ENCODE measurements around the gene DUOXA1.

Gene DUOXA1

DNA sequence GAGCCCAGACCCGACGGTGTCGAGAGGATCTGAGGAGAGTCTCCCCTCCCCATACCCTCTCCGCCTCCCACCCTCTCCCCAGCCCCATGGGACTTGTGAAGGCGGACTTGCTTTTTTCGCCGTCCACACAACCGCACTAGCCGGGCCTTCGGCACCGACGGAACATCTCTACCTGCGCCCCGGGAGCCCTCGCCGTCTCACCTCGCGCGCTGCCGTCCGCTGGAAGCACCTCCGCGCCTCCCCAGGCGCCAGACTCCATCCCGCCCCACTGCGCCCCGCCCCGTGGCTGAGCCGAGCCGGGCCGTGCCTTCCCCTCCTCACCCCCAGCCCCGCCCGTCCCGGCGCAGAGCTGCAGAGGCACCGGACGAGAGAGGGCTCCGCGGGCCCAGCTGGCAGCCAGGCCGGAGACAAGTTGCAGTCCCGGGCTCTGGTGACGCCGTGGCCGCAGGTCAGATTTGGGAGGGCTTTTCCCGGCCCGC is at the start of gene DUOXA1, which contains the start of gene DUOX1:
DUOXA1 (minus strand) TSS at position 229 of the 479 bp plus-strand sequence. CDS start 6,865 bp downstream, outside the sequence.
DUOX1 (plus strand) TSS at position 344 of the 479 bp plus-strand sequence. CDS start 1,973 bp downstream, outside the sequence.
- in situ Hi-C loops (cut with MboI; ENCODE audit: low sequenced_read_pairs): no loop called here

- in situ Hi-C loops (cut with MboI; ENCODE audit: low sequenced_read_pairs): no loop called here
Measured at GRCh38 chr15:45177285-45177684, 47.6 kb upstream of the DUOXA1 start.

GRCh38 chr15:45174577-45174976 is 44.9 kb upstream of the DUOXA1 start:
- in situ Hi-C loops (cut with MboI; ENCODE audit: low sequenced_read_pairs): no loop called here

GRCh38 chr15:45174069-45174468 is 44.4 kb upstream of the DUOXA1 start:
- in situ Hi-C loops (cut with MboI; ENCODE audit: low sequenced_read_pairs): no loop called here

- in situ Hi-C loops (cut with MboI; ENCODE audit: low sequenced_read_pairs): no loop called here
Measured at GRCh38 chr15:45171912-45172311, 42.2 kb upstream of the DUOXA1 start.

DNA sequence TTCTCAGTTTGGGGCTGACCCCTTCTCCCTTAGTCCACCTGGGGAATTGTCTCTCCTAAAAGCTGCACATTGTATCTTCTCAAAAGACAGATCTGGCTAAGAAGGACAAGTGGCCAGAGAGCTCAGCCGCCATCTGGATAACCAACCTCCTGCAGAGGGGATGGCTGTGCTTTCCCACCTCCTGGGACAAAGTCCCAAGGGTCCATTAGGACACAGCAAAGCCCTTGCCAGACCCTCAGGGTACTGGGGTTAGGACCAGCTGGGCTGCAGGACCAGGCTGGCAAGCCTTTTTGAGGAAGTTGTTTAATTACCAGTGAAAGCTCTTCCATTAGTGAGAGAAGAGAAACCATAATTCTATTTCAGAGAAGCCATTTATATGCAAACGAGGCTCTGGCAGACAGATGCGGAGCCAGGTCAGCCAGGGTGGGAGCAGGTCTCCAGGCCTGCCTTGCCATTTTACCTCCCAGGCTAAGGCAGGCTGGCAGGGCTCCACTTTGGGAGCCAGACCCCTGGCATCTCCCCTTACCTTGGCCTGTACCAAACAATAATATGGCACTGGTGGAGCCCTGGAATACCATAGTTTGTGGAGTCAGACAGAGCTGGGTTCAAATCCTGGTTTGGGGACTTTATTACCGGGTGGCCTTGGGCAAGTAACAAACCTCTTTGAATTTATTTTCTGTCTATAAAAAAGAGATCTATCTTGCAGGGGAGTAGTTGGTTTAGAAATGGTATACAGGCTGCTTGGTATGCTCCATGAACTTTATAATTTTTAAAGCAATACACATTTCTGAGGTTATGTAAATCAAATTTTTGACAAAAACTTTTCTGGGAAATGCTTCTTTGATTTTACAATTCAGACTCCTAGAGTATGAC is 40.2 kb upstream of the DUOXA1 start:
- in situ Hi-C loops (cut with MboI; ENCODE audit: low sequenced_read_pairs): no loop called here

DNA sequence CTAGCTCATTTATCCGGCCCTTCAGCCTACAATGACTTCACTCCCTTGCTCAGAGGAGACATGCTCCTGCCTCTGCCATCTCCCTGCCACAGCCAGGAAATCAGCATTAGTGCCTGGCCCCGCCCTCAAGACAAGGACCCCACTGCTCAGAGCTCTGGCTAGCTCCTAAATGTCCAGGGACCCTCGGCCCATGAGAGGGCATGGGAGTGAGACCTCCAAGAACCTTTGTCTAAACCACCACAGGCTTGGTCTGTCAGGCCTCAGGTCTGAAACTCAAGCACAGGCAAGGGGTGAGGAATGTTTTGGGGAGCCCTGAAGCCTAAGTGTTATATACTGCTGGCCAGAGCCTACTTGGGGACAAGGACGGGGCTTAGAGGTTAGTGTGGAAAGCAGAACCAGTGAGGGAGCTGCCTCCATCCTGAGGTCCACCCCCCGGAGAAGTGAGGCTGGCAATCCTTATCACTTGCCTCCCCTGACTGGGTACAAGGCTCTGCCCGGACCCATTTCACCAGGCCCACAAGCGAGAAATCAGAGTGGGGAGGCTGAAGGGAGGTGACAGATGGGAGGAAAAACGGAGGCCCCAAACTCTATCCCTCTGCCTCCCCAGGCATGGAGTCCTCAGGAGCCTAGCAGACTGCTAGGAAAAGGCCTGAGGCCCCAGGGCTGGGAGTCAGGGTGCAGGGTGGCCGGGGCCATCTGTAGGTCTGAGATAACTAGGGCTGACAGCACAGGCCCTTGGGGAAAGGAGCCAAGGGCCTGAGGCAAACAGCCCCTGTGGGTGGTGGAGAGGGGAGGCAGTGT is 39.3 kb upstream of the DUOXA1 start:
- in situ Hi-C loops (cut with MboI; ENCODE audit: low sequenced_read_pairs): no loop called here

GRCh38 chr15:45168286-45168685 is 38.6 kb upstream of the DUOXA1 start:
- in situ Hi-C loops (cut with MboI; ENCODE audit: low sequenced_read_pairs): no loop called here

GRCh38 chr15:45167631-45168205 is 38.0 kb upstream of the DUOXA1 start:
- in situ Hi-C loops (cut with MboI; ENCODE audit: low sequenced_read_pairs): no loop called here

DNA sequence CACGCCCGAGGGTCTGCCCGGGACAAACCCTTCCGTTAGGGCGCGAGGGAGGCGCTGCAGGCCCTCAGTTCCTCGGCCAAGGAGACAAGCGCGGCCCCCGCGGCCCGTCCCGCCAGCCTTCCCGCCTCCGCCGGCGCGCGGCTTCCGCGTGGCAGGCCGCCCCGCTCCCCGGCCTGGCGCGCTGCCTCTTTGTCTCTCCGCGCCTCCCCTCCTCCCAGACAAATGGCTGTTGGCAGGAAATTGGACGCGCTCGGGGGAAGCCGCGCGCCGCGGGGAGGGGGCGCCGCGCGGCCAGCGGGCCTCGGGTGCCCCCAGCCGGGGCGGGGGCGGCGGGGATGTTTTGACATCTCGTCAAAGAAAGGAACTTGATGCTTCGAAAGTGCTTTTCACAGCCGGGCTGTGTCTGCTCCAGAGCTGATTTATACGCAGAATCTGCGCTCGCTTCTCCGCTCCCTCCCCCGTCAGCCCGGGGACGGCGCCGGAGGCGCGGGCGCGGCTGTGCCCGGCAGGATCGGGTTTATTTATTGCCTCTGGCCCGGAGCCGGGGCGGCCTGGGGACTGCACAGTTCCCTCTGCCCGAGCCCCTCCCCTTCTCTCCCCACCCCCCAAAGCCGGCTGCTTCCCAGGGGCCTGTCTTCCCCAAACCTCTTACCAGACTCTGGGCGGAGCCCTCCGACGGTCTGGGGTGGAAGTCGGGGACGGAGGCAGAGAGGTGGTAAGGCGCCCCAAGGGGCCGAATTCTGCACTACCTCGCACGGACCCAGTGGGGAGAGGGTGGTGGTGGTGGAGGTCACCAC is 37.4 kb upstream of the DUOXA1 start:
- in situ Hi-C loops (cut with MboI; ENCODE audit: low sequenced_read_pairs): no loop called here

GRCh38 chr15:45165536-45165935 is 35.9 kb upstream of the DUOXA1 start:
- in situ Hi-C loops (cut with MboI; ENCODE audit: low sequenced_read_pairs): no loop called here

- in situ Hi-C loops (cut with MboI; ENCODE audit: low sequenced_read_pairs): no loop called here
Measured at GRCh38 chr15:45164914-45165313, 35.2 kb upstream of the DUOXA1 start.

DNA sequence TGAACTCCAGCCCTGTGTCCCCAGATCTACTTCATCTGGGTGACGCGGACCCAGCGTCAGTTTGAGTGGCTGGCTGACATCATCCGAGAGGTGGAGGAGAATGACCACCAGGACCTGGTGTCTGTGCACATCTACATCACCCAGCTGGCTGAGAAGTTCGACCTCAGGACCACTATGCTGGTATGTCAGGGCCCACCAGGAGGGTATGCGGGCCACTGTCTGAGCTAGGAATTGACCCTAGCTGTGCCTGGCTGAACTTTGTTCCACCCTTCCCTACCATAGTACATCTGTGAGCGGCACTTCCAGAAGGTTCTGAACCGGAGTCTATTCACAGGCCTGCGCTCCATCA is 33.8 kb upstream of the DUOXA1 start:
- in situ Hi-C loops (cut with MboI; ENCODE audit: low sequenced_read_pairs): no loop called here

DNA sequence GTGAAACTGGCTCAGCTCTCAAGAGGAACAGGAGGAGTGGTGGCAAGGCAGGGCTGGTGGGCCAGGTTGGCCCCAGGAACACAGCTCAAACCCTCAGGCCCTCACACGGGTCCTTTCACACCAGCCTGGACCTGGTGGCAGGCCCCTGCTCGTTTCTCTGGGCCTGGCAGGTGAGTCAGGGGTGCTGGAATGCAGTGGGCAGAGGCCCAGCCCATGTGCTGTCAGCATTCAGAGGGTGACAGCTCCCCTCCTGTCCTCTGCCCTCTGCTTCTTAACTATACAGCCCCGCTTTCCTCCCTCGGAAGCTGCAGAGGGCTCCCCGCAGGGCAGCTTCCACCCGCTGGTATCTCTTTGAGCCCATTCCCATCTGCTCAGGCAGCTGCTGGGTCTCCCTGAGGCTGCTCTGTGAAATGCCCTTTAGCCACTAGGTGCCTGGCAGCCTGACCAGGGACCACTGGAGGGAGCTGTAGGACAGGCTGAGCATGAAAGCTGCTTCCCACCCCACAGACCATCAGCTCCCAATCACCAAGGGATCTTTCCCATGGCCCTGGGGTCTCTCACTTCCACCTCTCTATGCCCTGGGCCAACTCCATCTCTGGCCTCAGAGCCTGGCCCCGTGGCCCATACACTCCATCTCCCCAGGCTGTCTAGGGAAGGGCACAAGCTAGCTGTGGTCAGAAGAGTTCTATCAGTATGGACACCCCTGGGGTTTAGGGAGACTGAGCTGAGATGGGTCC is 33.3 kb upstream of the DUOXA1 start:
- in situ Hi-C loops (cut with MboI; ENCODE audit: low sequenced_read_pairs): no loop called here

- in situ Hi-C loops (cut with MboI; ENCODE audit: low sequenced_read_pairs): no loop called here
Measured at GRCh38 chr15:45161666-45162065, 32.0 kb upstream of the DUOXA1 start.

DNA sequence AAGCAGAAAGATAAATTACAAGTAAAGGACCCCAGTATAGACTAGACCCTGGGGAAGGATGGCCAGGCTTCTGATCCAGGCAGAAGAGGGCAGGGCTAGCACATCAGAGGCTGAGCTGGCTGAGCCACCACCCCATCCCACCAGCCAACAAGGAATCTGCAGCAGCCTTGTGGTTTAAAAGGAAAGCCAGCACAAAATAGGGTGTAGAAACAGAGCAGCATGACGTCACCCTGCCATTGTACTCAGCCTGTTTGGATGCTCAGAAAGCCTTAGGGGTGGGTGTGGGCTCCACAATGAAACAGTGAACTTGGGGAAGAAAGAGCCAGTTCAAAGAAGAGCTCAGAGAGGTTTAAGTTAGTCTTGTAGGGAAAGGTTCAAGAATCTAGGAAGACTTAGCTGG is 28.3 kb upstream of the DUOXA1 start:
- in situ Hi-C loops (cut with MboI; ENCODE audit: low sequenced_read_pairs): no loop called here

GRCh38 chr15:45156744-45157455 is 27.2 kb upstream of the DUOXA1 start:
- in situ Hi-C loops (cut with MboI; ENCODE audit: low sequenced_read_pairs): no loop called here

GRCh38 chr15:45155739-45156138 is 26.1 kb upstream of the DUOXA1 start:
- in situ Hi-C loops (cut with MboI; ENCODE audit: low sequenced_read_pairs): no loop called here
